Mucosa of gallbladder (tissue), 1 donor: ENCODE results near the gene HRNR. TPM values are rescaled to one million over a fixed set of nuclear protein-coding genes. Genes with fewer than 3 reads are reported as not detected.

Experiments
- DNase-seq: peaks from one replicate; pipeline ENCODE4 v3.0.0-alpha.2; 2020; ENCODE audit warnings: low spot score
- total RNA-seq: library from RNA; stranded (reverse); gene quantifications from one replicate; pipeline ENCODE4 v1.2.1, GENCODE V29; 2021
- donor health status: DM: no; HTN: no; CAD: no.

HRNR gene
- total RNA-seq, 1 donor from 2014 or later, result not detected

- peak; percentile 63 for DNase-seq
Observed at GRCh38 chr1:152189657-152190442, 34.1 kb downstream of the HRNR start.

GRCh38 chr1:152188673-152189591, 35.1 kb downstream of the HRNR start:
- peak; percentile 72 for DNase-seq

GRCh38 chr1:152186556-152187285, 37.3 kb downstream of the HRNR start:
- no peak for DNase-seq

- DNase-seq, result peak; percentile 42
Observed at GRCh38 chr1:152185544-152186391, 38.2 kb downstream of the HRNR start.

- DNase-seq, result no peak
Observed at GRCh38 chr1:152182944-152183361, 41.0 kb downstream of the HRNR start.

- no peak for DNase-seq
Observed at GRCh38 chr1:152182431-152182830, 41.6 kb downstream of the HRNR start.

- no peak for DNase-seq
Observed at GRCh38 chr1:152179566-152179965, 44.4 kb downstream of the HRNR start.

GRCh38 chr1:152170287-152170905, 53.6 kb downstream of the HRNR start:
- no peak for DNase-seq

GRCh38 chr1:152169366-152170025, 54.5 kb downstream of the HRNR start:
- no peak for DNase-seq

GRCh38 chr1:152168535-152168868, 55.5 kb downstream of the HRNR start:
- no peak for DNase-seq

- DNase-seq, result no peak
Observed at GRCh38 chr1:152167835-152168534, 56.0 kb downstream of the HRNR start.

- no peak for DNase-seq
Observed at GRCh38 chr1:152166966-152167365, 57.0 kb downstream of the HRNR start.

- DNase-seq, result no peak
Observed at GRCh38 chr1:152165286-152166077, 58.5 kb downstream of the HRNR start.

- DNase-seq, result no peak
Observed at GRCh38 chr1:152164517-152165136, 59.4 kb downstream of the HRNR start.

- DNase-seq, result no peak
Observed at GRCh38 chr1:152162792-152163463, 61.1 kb downstream of the HRNR start.
